Stimulated activated CD4-positive, alpha-beta T cell treated with anti-CD3 and anti-CD28 coated beads, Interleukin-1b, Interleukin-23, amount 100 ng/mL, for 48 hours (primary cell): ENCODE measurements around the gene KCNJ11.

Source experiments
- DNase-seq: peaks from one replicate; pipeline ENCODE4 v3.0.0-alpha.2; 2020

The KCNJ11 gene

GRCh38 chr11:17389211-17389956 is 925 bp upstream of the KCNJ11 start:
- DNase-seq: peak; percentile 68

GRCh38 chr11:17387811-17388210 is 648 bp downstream of the KCNJ11 start:
- DNase-seq: no peak

GRCh38 chr11:17387254-17387653 is 1.2 kb downstream of the KCNJ11 start:
- DNase-seq: no peak

GRCh38 chr11:17386331-17387084 is 2.0 kb downstream of the KCNJ11 start:
- DNase-seq: peak; percentile 39

DNA sequence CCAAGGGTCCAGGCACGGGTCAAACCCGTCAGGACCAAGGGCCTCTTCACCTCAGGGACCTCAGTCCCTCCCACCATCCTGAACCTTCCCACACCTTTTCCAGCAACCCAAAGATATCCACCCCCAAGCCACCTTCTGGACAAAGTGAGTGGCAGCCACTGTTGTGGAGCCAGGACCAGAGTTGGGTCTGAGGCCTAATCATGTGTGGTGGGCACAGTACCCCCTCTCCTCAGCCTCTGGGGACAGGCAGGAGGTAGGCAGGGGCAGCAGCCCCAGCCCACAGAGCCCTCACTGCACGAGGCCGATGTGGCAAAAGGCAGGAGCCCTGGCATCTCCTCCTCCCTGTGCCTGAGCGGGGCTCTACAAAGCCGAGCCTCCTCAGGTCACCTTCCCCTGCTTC is 2.5 kb downstream of the KCNJ11 start:
- DNase-seq: no peak

GRCh38 chr11:17385492-17385891 is 3.0 kb downstream of the KCNJ11 start:
- DNase-seq: no peak

DNA sequence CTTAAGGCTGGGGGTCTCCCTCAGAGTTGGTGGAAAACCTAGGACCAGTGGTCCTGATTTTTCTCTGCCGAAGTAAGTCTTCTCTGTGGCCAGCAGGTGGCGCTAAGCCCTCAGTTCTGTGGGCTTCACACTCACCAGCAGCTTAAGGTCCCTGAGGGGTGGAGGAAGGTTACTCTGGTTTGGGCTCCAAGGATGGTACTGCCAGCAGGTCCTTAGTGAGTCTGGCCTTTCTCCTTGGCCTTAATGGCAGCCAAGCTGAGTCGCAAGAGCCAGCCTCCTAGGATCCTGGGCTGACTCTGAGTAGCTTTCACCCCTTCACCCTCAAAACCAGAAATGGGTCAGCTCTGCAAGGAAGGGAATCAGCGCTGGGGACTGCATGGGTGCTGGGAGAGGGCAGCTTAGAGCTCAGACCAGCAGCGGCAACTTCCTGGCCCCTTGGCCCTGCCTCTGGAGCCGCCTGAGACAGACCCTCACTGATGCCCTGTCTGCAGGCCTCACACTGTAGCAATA is 4.4 kb downstream of the KCNJ11 start:
- DNase-seq: peak; percentile 77

DNA sequence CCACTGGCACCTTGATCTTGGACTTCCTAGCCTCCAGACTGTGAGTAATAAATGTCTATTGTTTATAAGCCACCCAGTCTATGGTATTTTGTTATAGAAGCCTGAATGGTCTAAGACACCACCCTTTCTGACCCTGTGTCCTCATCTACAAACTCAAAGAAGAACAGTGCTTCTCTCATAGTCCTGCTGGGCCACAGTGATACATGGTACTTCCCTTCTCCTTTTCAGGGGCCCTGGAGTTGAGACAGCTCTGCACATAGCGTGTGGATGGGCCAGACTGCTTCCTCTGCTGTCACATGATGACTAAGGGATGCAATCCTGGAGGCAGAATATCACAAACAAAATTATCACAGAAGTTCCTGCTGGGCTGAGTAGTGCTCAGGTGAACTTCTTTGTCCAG is 5.0 kb downstream of the KCNJ11 start:
- DNase-seq: no peak

DNA sequence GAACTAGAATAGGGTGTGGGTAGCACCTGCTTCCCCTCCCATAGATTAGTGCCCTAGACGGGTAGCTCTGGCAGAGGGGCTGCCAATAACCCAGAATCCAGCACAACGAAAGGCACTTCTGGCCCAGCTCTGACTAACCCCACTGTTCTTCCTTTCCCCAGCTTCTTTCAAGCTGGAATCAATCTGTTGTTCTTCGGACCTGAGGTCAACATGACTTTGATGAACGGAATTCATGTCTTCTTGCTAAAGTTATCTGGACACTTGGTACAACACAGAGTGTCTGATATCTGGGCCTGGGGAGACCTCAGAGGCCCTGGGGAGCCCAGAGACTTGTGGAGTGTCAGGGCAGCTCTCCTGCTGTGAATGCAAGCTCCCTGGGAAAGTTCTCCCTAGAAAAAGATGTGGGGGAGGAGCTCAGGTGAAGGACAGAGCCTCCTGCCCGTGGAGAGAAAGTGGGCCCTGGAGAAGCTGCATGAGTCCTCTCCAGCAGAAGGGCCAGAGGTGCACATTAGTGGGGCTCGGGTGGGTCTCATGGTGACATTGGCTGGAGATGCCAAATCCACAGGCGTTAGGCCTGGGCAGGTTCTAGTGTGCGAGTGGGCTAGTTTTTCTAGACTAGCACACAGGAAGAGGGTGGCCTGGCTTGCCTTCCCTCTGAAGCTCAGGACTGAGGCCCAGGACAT is 6.3 kb downstream of the KCNJ11 start:
- no peak for DNase-seq

- DNase-seq: no peak
Observed at GRCh38 chr11:17381156-17381555, 7.3 kb downstream of the KCNJ11 start.

DNA sequence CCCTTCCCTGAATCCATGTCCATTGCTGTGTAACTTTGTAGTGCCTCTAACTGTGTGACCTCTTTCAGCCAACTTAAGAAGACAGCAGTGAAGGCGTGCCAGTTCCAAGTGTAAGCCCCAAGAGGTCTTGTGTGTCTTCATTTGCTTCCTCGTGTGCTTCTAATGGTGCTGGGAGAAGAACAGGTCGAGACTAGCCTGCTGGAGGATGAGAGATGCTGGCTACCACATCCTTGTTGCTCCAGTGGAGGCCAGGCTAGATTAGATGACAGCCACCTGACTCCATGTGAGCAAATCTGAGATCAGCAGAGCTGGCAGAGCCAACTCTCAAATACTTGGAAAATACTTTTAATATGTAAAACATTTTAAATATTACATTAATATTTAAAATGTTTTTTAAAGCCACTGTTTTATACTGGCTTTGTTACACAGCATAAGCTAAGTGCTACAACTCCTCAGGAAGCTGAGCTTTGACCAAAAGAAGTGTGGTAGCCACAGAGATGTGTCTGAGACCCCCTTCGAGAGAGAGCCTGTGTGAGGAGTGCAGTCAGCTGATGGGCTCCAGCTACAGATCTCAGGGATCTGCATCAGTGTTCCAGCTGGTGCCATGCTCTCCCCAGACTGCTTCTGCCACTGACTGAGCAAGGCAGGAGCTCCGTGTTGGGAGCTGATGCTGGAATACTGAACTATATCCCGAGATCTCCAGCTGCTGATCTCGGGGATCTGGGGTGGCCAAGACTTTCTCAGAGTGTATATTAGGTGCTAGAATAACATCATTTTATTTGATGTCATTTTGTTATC is 8.9 kb downstream of the KCNJ11 start:
- no peak for DNase-seq

DNA sequence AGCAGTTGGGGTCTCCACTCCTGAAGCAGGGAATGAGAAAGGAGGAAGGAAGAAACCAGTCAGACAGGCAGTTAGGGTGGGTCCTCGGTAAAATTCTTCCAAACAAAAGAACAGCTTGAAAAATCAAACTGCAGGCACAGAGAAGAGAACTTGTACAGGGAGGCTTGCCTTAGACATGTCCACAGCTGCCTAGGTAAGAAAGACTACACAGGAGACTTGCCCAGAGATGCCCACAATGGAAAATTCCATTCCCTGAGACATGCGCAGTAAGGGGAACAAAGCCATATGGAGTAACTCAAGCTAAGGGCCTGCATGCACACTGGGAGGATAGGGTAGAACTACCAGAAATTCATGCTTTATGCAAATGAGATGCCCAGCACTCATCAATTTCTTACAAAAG is 9.8 kb downstream of the KCNJ11 start:
- DNase-seq: no peak

DNA sequence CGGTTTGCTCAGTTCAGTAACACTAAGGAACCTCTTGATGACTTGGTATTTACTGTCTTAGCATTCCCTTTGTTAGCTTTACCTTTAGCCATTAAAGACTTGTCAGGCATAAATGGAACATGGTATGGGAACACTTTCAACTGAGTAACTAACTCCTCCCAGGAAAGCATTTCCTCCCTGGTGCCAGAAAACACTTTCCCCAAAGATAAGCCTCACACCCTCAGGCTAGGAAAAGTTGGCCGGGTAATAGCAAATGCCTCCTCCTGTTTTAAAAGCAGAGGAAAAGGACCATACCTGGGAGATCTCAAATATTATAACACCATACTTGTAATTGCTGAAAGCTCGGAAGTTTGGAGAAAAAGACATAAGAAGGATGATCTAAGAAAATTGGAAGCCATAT is 12.0 kb downstream of the KCNJ11 start:
- DNase-seq: no peak

- no peak for DNase-seq
Observed at GRCh38 chr11:17375547-17375946, 12.9 kb downstream of the KCNJ11 start.

- DNase-seq: no peak
Observed at GRCh38 chr11:17371614-17372013, 16.8 kb downstream of the KCNJ11 start.

DNA sequence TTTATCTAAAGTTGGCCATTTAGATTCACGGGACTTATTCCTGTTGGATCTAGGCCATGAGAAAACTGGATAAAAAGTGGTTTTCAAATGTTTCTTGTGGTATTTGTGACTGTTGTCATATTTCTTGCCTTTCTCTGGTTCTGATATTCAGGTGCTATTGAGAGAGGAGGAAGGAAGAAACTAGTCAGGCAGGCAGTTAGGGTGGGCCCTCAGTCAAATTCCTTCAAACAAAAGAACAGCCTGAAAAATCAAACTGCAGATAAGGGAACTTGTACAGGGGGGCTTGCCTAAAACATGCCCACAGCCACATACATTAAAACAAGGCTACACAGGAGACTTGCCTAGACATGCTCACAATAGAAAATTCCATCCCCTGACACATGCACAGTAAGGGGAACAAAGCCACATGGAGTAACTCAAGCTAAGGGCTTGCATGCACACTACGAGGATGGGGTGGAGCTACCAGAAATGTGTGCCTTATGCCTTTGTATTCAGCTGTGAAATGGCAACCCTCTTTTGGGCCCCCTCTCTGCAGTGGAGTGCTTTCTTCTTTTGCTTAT is 18.7 kb downstream of the KCNJ11 start:
- DNase-seq: no peak

- DNase-seq: no peak
Observed at GRCh38 chr11:17369094-17369493, 19.4 kb downstream of the KCNJ11 start.

DNA sequence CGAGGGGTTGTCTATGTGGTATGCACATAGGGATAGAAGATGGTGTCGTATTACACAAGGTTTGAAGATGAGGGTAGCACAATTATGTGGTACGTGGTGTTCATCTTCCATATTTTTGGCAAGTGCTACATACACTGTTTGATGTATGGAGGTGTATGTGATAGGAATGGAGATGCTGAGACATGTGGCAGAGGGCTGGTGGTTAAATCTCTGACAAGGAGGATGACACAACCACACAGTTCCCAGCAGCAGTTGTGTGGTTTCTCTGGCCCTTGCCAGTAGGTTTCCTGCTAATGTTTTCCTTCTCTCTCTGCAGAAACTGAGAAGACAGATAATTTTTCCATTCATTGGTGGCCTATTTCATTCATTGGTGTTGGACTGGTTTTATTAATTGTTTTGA is 19.9 kb downstream of the KCNJ11 start:
- no peak for DNase-seq

DNA sequence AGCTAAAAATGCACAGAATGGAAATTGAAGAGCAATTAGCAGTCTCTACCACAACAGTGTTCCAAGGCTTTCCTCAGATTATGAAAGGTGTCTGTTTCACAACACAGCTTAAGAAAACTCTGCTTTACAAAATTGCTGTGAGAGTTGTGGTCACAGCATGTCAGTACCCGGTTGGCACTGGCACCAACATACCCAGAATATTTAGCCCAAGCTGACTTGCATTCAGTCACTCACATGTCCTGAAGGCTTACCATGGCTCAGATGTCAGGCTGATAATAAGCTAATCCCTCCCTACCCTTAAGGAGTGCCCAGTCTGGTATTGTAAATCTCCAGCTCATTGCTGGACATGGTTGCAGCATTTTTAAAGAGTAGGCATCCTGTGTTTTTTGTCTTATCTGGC is 22.0 kb downstream of the KCNJ11 start:
- DNase-seq: no peak

DNA sequence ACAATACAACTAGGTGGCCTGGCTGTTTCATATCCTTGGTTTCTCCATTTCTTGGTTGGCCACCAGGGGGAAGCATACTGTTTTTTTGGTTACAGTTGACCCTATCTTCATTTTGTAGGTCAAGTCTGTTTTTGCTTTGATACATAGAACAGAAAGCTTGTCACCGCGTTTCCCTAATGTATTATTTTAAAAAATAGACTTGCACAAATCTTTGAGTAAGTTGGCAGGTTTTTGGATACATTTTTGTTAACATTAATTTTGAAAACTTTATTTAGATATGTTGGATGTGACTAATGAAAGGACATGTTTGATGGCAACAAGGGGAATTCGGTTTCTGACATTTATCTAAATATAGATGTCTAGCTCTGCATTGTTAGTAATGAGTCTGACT is 33.9 kb downstream of the KCNJ11 start:
- peak; percentile 57 for DNase-seq

DNA sequence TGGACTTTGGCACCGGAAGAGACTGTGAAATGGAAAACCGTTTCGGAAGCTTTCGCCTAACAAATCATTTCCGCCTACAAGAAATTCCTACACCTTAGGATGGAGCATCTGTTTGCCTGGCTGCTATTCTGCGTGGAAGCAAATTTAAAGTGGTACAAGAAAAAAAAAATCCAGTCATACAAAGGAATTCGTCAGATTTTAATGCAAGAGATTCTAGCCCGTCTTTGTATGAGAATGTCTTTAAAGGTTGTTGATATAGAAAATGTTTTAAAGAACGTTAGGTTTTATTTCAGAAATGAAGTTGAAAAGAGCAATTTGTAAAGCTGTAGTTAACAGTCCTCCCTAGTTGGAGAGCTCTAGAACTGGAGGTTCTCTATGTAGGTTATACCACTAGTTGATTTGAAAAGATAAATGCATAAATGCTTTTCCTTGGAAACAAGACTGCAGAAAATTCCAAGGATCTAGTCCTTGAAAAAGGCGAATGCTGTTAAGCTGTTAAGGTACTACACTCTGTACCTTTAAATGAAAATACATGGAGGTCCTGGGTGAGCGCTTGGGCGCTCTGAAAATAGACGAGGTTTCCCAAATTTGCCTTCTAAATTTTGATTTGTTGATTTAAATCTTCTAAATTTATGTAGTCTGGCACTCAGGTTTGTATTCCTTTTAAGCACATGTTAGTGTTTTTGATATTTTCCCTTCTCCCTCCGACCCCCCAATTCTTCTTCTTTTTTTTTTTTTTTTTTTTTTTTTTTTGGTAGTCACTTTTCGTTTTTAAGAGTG is 34.4 kb downstream of the KCNJ11 start:
- no peak for DNase-seq
